K562 (cell line): Measurements from ENCODE around the gene PGM2. TPM values are rescaled to one million over a fixed set of nuclear protein-coding genes. Genes with fewer than 3 reads are reported as not detected.

ENCODE experiments used
- CHCHD3 ChIP-seq: fragments of 250-450 bp; sonication (Bioruptor Pico); IDR thresholded peaks from 2 replicates; pipeline ENCODE4 v2.1.2; 2022; ENCODE audit warnings: mild to moderate bottlenecking
- NR3C1 ChIP-seq: sonication (generic); formaldehyde crosslinking; IDR thresholded peaks from 2 replicates; pipeline ENCODE4 v1.8.1; 2022; ENCODE audit warnings: missing genetic modification reagents
- SAFB2 ChIP-seq: fragments of 200-400 bp; formaldehyde crosslinking; IDR thresholded peaks from 2 replicates; pipeline ENCODE4 v1.6.1; 2018; ENCODE audit warnings: borderline replicate concordance, low read length, low read depth, moderate library complexity; ENCODE audit not compliant: severe bottlenecking
- ZFPM2 ChIP-seq: fragments of 250-450 bp; sonication (Bioruptor Pico); IDR thresholded peaks from 2 replicates; pipeline ENCODE4 v1.5.1; 2022; ENCODE audit warnings: mild to moderate bottlenecking
- polyA plus RNA-seq, 8 experiments: library from polyadenylated mRNA; depleted of rRNA in 4 of 8; stranded (reverse) in 5 of 8; unstranded in 3 of 8; fragments of >200 nt; fragmentation: Nextera tagmentation in 2 of 8; fragmentation: Illumina TruSeq in 1 of 8; extraction: Ambion mirVana in 2 of 8; extraction: Trizol in 1 of 8; gene quantifications; 2 replicates each; pipeline versions ENCODE4 v1.2.1 to v1.2.3, GENCODE V29; 2011 to 2014; ENCODE audit warnings: inconsistent platforms in 1 of 8, missing spikeins in 1 of 8
- total RNA-seq, 7 experiments: library from RNA; depleted of rRNA in 6 of 7; stranded (reverse); fragments of >200 nt in 6 of 7; fragmentation: Illumina TruSeq in 2 of 7; extraction: Trizol in 2 of 7; gene quantifications; 2 replicates each; pipeline versions ENCODE4 v1.2.1 to v1.2.3, GENCODE V29; 2011 to 2021; ENCODE audit warnings: low replicate concordance in 1 of 7
- TF ChIP-seq, protein P1 (sequence below): fragments of 250-450 bp; sonication (Bioruptor Pico); IDR thresholded peaks from 2 replicates; pipeline ENCODE4 v1.4.0; 2020
- TF ChIP-seq, protein P2 (sequence below): fragments of 200-800 bp; sonication (Bioruptor generic); IDR thresholded peaks from 2 replicates; pipeline ENCODE4 v1.6.1; 2016; ENCODE audit warnings: missing genetic modification characterization, missing compliant biosample characterization

The PGM2 gene
- total and polyA plus RNA-seq, 9 of the 15 experiments (the other 6 are each of a cell fraction or from before 2014, with no cell fraction given): 15.2 to 77.3 (median 51.4) TPM

DNA sequence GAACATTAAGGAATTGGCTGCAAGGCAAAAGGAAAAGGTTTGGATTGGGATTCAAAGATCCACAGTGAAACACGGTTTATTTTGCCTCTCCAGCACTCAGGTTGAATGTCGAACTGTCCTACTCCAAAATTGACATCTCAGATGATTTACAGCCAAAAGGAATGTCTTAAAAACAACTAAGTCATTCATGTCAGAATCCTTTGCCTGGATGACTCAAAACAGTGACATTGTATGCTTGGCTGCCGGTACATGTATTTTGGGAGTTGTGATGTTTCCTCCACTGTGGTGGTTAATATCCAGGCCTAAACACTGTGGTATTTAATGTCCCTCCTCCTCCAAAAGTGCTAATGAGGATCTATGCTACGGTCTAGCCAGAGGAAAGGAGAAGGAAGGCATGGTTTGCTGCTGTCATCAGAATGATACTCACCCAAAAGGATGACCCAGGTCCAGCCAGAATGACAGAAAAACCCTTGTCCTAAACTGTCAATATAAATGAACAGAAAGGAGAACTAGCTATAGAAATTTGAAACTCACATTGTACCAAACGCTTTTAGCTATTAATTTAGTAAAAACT is 20.9 kb downstream of the PGM2 start (continued):
- TF ChIP-seq, protein P1, sequence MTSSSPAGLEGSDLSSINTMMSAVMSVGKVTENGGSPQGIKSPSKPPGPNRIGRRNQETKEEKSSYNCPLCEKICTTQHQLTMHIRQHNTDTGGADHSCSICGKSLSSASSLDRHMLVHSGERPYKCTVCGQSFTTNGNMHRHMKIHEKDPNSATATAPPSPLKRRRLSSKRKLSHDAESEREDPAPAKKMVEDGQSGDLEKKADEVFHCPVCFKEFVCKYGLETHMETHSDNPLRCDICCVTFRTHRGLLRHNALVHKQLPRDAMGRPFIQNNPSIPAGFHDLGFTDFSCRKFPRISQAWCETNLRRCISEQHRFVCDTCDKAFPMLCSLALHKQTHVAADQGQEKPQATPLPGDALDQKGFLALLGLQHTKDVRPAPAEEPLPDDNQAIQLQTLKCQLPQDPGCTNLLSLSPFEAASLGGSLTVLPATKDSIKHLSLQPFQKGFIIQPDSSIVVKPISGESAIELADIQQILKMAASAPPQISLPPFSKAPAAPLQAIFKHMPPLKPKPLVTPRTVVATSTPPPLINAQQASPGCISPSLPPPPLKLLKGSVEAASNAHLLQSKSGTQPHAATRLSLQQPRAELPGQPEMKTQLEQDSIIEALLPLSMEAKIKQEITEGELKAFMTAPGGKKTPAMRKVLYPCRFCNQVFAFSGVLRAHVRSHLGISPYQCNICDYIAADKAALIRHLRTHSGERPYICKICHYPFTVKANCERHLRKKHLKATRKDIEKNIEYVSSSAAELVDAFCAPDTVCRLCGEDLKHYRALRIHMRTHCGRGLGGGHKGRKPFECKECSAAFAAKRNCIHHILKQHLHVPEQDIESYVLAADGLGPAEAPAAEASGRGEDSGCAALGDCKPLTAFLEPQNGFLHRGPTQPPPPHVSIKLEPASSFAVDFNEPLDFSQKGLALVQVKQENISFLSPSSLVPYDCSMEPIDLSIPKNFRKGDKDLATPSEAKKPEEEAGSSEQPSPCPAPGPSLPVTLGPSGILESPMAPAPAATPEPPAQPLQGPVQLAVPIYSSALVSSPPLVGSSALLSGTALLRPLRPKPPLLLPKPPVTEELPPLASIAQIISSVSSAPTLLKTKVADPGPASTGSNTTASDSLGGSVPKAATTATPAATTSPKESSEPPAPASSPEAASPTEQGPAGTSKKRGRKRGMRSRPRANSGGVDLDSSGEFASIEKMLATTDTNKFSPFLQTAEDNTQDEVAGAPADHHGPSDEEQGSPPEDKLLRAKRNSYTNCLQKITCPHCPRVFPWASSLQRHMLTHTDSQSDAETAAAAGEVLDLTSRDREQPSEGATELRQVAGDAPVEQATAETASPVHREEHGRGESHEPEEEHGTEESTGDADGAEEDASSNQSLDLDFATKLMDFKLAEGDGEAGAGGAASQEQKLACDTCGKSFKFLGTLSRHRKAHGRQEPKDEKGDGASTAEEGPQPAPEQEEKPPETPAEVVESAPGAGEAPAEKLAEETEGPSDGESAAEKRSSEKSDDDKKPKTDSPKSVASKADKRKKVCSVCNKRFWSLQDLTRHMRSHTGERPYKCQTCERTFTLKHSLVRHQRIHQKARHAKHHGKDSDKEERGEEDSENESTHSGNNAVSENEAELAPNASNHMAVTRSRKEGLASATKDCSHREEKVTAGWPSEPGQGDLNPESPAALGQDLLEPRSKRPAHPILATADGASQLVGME (CRISPR knock-in tag): no peak
- TF ChIP-seq, protein P2, sequence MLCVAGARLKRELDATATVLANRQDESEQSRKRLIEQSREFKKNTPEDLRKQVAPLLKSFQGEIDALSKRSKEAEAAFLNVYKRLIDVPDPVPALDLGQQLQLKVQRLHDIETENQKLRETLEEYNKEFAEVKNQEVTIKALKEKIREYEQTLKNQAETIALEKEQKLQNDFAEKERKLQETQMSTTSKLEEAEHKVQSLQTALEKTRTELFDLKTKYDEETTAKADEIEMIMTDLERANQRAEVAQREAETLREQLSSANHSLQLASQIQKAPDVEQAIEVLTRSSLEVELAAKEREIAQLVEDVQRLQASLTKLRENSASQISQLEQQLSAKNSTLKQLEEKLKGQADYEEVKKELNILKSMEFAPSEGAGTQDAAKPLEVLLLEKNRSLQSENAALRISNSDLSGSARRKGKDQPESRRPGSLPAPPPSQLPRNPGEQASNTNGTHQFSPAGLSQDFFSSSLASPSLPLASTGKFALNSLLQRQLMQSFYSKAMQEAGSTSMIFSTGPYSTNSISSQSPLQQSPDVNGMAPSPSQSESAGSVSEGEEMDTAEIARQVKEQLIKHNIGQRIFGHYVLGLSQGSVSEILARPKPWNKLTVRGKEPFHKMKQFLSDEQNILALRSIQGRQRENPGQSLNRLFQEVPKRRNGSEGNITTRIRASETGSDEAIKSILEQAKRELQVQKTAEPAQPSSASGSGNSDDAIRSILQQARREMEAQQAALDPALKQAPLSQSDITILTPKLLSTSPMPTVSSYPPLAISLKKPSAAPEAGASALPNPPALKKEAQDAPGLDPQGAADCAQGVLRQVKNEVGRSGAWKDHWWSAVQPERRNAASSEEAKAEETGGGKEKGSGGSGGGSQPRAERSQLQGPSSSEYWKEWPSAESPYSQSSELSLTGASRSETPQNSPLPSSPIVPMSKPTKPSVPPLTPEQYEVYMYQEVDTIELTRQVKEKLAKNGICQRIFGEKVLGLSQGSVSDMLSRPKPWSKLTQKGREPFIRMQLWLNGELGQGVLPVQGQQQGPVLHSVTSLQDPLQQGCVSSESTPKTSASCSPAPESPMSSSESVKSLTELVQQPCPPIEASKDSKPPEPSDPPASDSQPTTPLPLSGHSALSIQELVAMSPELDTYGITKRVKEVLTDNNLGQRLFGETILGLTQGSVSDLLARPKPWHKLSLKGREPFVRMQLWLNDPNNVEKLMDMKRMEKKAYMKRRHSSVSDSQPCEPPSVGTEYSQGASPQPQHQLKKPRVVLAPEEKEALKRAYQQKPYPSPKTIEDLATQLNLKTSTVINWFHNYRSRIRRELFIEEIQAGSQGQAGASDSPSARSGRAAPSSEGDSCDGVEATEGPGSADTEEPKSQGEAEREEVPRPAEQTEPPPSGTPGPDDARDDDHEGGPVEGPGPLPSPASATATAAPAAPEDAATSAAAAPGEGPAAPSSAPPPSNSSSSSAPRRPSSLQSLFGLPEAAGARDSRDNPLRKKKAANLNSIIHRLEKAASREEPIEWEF (CRISPR knock-in tag): no peak
- no peak for TF ChIP-seq CHCHD3 (CRISPR knock-in tag)
- no peak for TF ChIP-seq ZFPM2
- TF ChIP-seq NR3C1 (CRISPR knock-in tag): no peak
- no peak for TF ChIP-seq SAFB2
